CD14-positive monocyte (primary cell): ENCODE measurements around the gene TMEM250. TPM values are rescaled to one million over a fixed set of nuclear protein-coding genes. Genes with fewer than 3 reads are reported as not detected.

Experiments used
- DNase-seq, 3 donors: peaks; one replicate each; pipeline ENCODE4 v3.0.0-alpha.2; 2011 to 2022
- H2AFZ ChIP-seq: 2 replicates; pipeline ENCODE4 v1.6.0; 2012; ENCODE audit warnings: mild to moderate bottlenecking, low read depth, low read length, inconsistent platforms; ENCODE audit not compliant: insufficient read depth, poor library complexity, severe bottlenecking
- H3K27ac ChIP-seq, 2 donors: 1 replicate in 1 of 2; 2 replicates in 1 of 2; pipeline ENCODE4 v1.5.1; 2012 to 2013; ENCODE audit warnings: low read length in 2 of 2, control low read depth in 1 of 2, inconsistent platforms in 1 of 2, low read depth in 1 of 2, mild to moderate bottlenecking in 1 of 2
- H3K27me3 ChIP-seq, 2 donors: one replicate each; pipeline versions ENCODE4 v1.6.0 to v1.6.1; 2011 to 2013; ENCODE audit warnings: low read length in 2 of 2; ENCODE audit not compliant: control insufficient read depth in 2 of 2, insufficient read depth in 2 of 2
- H3K36me3 ChIP-seq, 2 donors: replicated peaks in 1 of 2; 1 replicate in 1 of 2; 2 replicates in 1 of 2; pipeline versions ENCODE4 v1.5.1 to v1.6.1; 2012 to 2013; ENCODE audit warnings: low read length in 2 of 2, control low read depth in 1 of 2, inconsistent platforms in 1 of 2, mild to moderate bottlenecking in 1 of 2; ENCODE audit not compliant: insufficient read depth in 2 of 2, control insufficient read depth in 1 of 2
- H3K4me1 ChIP-seq, 2 donors: 1 replicate in 1 of 2; 2 replicates in 1 of 2; pipeline versions ENCODE4 v1.5.1 to v1.6.1; 2012 to 2013; ENCODE audit warnings: low read length in 2 of 2, control low read depth in 1 of 2, inconsistent platforms in 1 of 2, mild to moderate bottlenecking in 1 of 2, moderate library complexity in 1 of 2; ENCODE audit not compliant: insufficient read depth in 2 of 2, control insufficient read depth in 1 of 2
- H3K4me2 ChIP-seq: replicated peaks from 2 replicates; pipeline ENCODE3; 2012; ENCODE audit warnings: low read length, moderate library complexity, mild to moderate bottlenecking; ENCODE audit not compliant: poor library complexity, severe bottlenecking; ENCODE audit errors: extremely low read depth
- H3K4me3 ChIP-seq, 3 experiments: fragments of 200-600 bp in 1 of 3; sonication (generic) in 1 of 3; replicated peaks in 1 of 3; 1 replicate in 2 of 3; 2 replicates in 1 of 3; pipeline ENCODE4 v1.5.1; 2011 to 2013; ENCODE audit warnings: low read length in 3 of 3, mild to moderate bottlenecking in 3 of 3, control low read depth in 2 of 3, low read depth in 2 of 3, inconsistent platforms in 1 of 3, moderate library complexity in 1 of 3
- H3K79me2 ChIP-seq: 2 replicates; pipeline ENCODE4 v1.6.0; 2012; ENCODE audit warnings: mild to moderate bottlenecking, control low read depth, inconsistent platforms, low read length, moderate library complexity; ENCODE audit not compliant: insufficient read depth
- H3K9ac ChIP-seq: 2 replicates; pipeline ENCODE4 v1.6.0; 2017; ENCODE audit warnings: low read length, mild to moderate bottlenecking; ENCODE audit not compliant: insufficient read depth, poor library complexity, severe bottlenecking
- H3K9me3 ChIP-seq, 2 donors: replicated peaks in 1 of 2; 1 replicate in 1 of 2; 2 replicates in 1 of 2; pipeline versions ENCODE4 v1.5.1 to v1.6.1; 2012 to 2013; ENCODE audit warnings: low read length in 2 of 2, control low read depth in 1 of 2; ENCODE audit not compliant: control insufficient read depth in 1 of 2, insufficient read depth in 1 of 2
- H4K20me1 ChIP-seq: 2 replicates; pipeline ENCODE4 v1.6.0; 2012; ENCODE audit warnings: mild to moderate bottlenecking, low read length, control low read depth, moderate library complexity; ENCODE audit not compliant: insufficient read depth
- H3K27ac Mint-ChIP-seq, 7 donors: one replicate each; pipeline ENCODE4 v1.8.0; 2020; ENCODE audit warnings: mild to moderate bottlenecking in 7 of 7, mixed read lengths in 7 of 7, moderate library complexity in 6 of 7, inconsistent platforms in 2 of 7
- H3K27me3 Mint-ChIP-seq, 3 donors: one replicate each; pipeline ENCODE4 v1.8.0; 2021 to 2022; ENCODE audit warnings: low read depth in 3 of 3, mild to moderate bottlenecking in 3 of 3, mixed read lengths in 3 of 3, moderate library complexity in 3 of 3, inconsistent platforms in 1 of 3
- H3K36me3 Mint-ChIP-seq, 2 donors: one replicate each; pipeline ENCODE4 v1.8.0; 2020; ENCODE audit warnings: mixed read lengths in 2 of 2, inconsistent platforms in 1 of 2, mild to moderate bottlenecking in 1 of 2
- H3K4me1 Mint-ChIP-seq: one replicate; pipeline ENCODE4 v1.8.0; 2020; ENCODE audit warnings: mild to moderate bottlenecking, mixed read lengths
- H3K4me3 Mint-ChIP-seq, 2 donors: one replicate each; pipeline ENCODE4 v1.8.0; 2020; ENCODE audit warnings: mild to moderate bottlenecking in 2 of 2, mixed read lengths in 2 of 2, moderate library complexity in 1 of 2
- H3K9me3 Mint-ChIP-seq, 7 donors: one replicate each; pipeline ENCODE4 v1.8.0; 2020 to 2022; ENCODE audit warnings: mixed read lengths in 7 of 7, mild to moderate bottlenecking in 6 of 7, moderate library complexity in 6 of 7, inconsistent platforms in 2 of 7
- WGBS: methylation state at CpG from one replicate; pipeline ENCODE4 v1.1.5; 2013; ENCODE audit warnings: missing lambda C conversion rate; ENCODE audit not compliant: insufficient coverage; 5-methylcytosine and 5-hydroxymethylcytosine counted together
- intact Hi-C, 2 donors: fragments of 100-400 bp; cut with micrococcal nuclease; formaldehyde crosslinking; loops; one replicate each; pipeline versions ENCODE4 v1.15.0 to v1.15.1; 2023
- polyA plus RNA-seq, 3 donors: library from polyadenylated mRNA; depleted of rRNA in 1 of 3; unstranded in 2 of 3; stranded (reverse) in 1 of 3; fragments of 300-500 nt in 2 of 3; fragments of >200 nt in 1 of 3; fragmentation: Illumina TruSeq in 2 of 3; gene quantifications; 1 replicate in 2 of 3; 2 replicates in 1 of 3; pipeline ENCODE4 v1.2.3, GENCODE V29; 2012 to 2021
- TF ChIP-seq, protein P1 (sequence below): fragments of 200-600 bp; IDR thresholded peaks from one replicate; pipeline ENCODE4 v1.8.0; 2022; ENCODE audit warnings: antibody characterized with exemption, mild to moderate bottlenecking

TMEM250 gene
- polyA plus RNA-seq, 3 donors: 11.0 to 38.0 (median 30.9) TPM

DNA sequence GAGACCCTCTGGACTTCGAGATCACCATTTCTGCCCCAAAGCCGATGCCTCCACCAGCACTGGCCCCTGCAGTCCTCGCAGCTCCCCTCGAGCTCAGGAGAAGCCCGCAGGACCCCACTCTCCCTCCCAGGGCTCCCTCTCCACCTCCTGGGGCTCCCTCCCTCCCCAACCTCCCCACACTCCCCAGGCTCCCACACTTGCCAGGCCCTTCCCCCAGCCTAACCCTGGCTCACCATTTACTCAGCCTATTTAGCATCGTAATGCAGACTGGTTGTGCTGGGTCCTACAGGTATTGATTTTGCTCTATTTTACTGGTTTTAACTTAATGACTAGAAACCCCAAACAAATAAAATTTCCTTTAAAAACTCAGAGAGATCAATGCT, 23.7 kb upstream of the TMEM250 start:
- intact Hi-C loops: no loop called here
- Mint-ChIP-seq H3K36me3 (no peaks in the 10 kb centered on the region), H3K9me3 (no peaks in the 10 kb centered on the region), H3K4me1 (no peaks in the 10 kb centered on the region), H3K27ac (no peak overlapping the region), H3K4me3 (no peak overlapping the region), H3K27me3 (peaks cover 9 to 16% (median 11%) of the 10 kb centered on the region in 3 donors)
- H3K79me2 ChIP-seq: no peaks in the 10 kb centered on the region
- no peak overlapping the region for H3K4me3 ChIP-seq
- no peak overlapping the region for H3K27ac ChIP-seq
- H3K9me3 ChIP-seq: no peaks in the 10 kb centered on the region
- H4K20me1 ChIP-seq: no peaks in the 10 kb centered on the region
- H2AFZ ChIP-seq: no peak overlapping the region
- H3K4me1 ChIP-seq: no peaks in the 10 kb centered on the region
- H3K9ac ChIP-seq: no peak overlapping the region
- H3K36me3 ChIP-seq: no peaks in the 10 kb centered on the region
- no peak for DNase-seq
- no peak overlapping the region for H3K4me2 ChIP-seq
- TF ChIP-seq, protein P1, sequence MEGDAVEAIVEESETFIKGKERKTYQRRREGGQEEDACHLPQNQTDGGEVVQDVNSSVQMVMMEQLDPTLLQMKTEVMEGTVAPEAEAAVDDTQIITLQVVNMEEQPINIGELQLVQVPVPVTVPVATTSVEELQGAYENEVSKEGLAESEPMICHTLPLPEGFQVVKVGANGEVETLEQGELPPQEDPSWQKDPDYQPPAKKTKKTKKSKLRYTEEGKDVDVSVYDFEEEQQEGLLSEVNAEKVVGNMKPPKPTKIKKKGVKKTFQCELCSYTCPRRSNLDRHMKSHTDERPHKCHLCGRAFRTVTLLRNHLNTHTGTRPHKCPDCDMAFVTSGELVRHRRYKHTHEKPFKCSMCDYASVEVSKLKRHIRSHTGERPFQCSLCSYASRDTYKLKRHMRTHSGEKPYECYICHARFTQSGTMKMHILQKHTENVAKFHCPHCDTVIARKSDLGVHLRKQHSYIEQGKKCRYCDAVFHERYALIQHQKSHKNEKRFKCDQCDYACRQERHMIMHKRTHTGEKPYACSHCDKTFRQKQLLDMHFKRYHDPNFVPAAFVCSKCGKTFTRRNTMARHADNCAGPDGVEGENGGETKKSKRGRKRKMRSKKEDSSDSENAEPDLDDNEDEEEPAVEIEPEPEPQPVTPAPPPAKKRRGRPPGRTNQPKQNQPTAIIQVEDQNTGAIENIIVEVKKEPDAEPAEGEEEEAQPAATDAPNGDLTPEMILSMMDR: no peak
- 90% methylated on average over 5 of the region's 6 CpGs for whole genome bisulfite sequencing
- H3K27me3 ChIP-seq: no peaks in the 10 kb centered on the region

DNA sequence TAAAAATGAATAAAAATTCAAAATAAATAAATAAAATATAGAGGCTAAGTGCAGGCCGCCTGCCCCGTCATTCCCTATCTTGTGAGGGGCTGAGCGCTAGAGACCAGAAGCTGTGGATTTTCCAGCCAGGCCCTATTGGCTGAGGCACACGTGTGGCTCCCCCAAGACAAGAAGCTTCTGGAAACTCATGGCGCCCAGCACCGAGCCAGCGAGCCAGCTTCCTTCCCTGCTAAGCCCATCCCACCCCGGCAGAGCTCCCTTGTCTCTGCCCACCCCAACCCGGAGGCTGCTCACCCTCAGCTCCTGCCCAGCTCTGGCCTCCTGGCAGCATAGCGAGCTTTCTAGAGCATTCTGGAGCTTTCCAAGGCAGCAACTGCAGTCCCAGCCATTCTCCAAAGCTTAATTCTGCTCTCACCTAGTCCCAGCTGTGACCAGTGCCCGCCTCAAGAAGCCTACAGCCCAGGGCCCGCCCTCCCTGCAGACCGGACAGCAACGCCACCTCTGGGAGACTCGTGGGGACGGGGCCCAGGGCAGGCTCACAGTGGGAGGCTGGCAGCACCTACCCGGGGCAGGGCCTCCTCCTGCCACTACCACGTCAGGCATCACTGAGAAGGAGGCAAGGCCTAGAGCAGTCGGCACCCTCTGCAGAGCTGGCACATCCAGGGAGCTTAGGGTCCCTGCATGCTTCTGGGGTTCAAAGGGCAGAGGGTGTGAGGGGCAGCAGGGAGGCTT, 23.2 kb upstream of the TMEM250 start:
- H3K79me2 ChIP-seq: no peaks in the 10 kb centered on the region
- TF ChIP-seq, protein P1: no peak
- H3K27me3 ChIP-seq: no peaks in the 10 kb centered on the region

More for the DNA sequence above, 23.2 kb upstream of the TMEM250 start:
- Histone ChIP-seq H4K20me1 (no peaks in the 10 kb centered on the region), H3K9ac (no peak overlapping the region), H3K4me3 (no peak overlapping the region), H3K9me3 (no peaks in the 10 kb centered on the region), H3K4me2 (no peak overlapping the region), H3K36me3 (no peaks in the 10 kb centered on the region), H3K27ac (no peak overlapping the region), H2AFZ (no peak overlapping the region), H3K4me1 (no peaks in the 10 kb centered on the region)
- DNase-seq: no peak
- Mint-ChIP-seq H3K4me3 (no peak overlapping the region), H3K27ac (no peak overlapping the region), H3K27me3 (peaks cover 10 to 16% (median 11%) of the 10 kb centered on the region in 3 donors), H3K36me3 (no peaks in the 10 kb centered on the region), H3K9me3 (no peaks in the 10 kb centered on the region), H3K4me1 (no peaks in the 10 kb centered on the region)
- WGBS: 90% methylated on average over 19 of the region's 19 CpGs
- intact Hi-C loops: no loop called here
